Measurements from ENCODE around the gene ZNF85. TPM values are rescaled to one million over a fixed set of nuclear protein-coding genes. Genes with fewer than 3 reads are reported as not detected.

ZNF85 gene
- total and polyA plus RNA-seq, 2 experiments from 2014 or later, result 18.3 to 28.8 TPM

DNA sequence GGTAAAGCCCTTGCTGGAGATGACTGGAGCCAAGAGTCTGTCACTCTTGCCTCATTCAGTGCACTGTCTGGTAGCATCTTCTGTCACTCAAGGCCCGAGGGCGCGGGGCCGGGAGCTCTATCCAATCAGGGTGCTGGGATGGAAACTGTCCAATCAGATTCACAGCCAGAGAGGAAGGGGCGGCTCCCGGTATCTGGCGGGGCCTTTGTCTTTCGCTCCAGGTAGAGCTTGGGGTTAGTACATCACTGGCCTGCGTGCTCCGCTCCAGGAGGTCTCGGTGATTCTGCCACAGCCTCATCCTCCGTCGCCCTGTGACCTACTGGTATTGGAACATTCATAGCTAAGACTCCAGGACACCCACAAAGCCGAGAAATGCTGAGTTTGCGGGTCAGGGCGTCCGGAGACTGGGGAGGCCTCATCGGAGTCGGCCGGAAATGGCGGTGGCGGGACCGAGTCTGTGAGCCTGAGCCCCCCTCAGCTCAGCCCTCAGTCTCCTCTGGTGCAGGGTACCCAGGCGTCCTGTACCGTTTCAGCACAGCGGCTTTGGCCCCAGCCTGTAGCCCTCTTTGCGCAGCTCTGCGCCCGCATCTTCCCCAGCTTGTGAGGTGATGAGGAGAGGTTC is 76.8 kb downstream of the ZNF85 start:
- H3K9me3 Mint-ChIP-seq, result peaks cover 8% of the 10 kb centered on the region; the same call in 1 of the 3 replicates
- ATAC-seq, result peak; percentile 98
- H3K4me3 Mint-ChIP-seq, result peak overlapping the region; percentile 99
- peak; percentile 97 for TF ChIP-seq POLR2AphosphoS5 (IDR thresholded peaks at IDR 0.05; ENCODE audit: low read depth)
- no peak for TF ChIP-seq ZNF114 (CRISPR knock-in tag; IDR thresholded peaks at IDR 0.05)
- TF ChIP-seq CREB1 (CRISPR knock-in tag; IDR thresholded peaks at IDR 0.05; ENCODE audit: low read depth), result 0 out of 2 replicates have a peak, but pooled peaks have one; percentile 57
- no peak for TF ChIP-seq ZNF331 (CRISPR knock-in tag; IDR thresholded peaks at IDR 0.05; ENCODE audit: low read depth)
- TF ChIP-seq EZH2phosphoT487 (IDR thresholded peaks at IDR 0.05; ENCODE audit: unreplicated experiment), result no peak
- no peak for TF ChIP-seq EZH2 (IDR thresholded peaks at IDR 0.05; ENCODE audit: low read depth, unreplicated experiment)
- TF ChIP-seq, protein P1, sequence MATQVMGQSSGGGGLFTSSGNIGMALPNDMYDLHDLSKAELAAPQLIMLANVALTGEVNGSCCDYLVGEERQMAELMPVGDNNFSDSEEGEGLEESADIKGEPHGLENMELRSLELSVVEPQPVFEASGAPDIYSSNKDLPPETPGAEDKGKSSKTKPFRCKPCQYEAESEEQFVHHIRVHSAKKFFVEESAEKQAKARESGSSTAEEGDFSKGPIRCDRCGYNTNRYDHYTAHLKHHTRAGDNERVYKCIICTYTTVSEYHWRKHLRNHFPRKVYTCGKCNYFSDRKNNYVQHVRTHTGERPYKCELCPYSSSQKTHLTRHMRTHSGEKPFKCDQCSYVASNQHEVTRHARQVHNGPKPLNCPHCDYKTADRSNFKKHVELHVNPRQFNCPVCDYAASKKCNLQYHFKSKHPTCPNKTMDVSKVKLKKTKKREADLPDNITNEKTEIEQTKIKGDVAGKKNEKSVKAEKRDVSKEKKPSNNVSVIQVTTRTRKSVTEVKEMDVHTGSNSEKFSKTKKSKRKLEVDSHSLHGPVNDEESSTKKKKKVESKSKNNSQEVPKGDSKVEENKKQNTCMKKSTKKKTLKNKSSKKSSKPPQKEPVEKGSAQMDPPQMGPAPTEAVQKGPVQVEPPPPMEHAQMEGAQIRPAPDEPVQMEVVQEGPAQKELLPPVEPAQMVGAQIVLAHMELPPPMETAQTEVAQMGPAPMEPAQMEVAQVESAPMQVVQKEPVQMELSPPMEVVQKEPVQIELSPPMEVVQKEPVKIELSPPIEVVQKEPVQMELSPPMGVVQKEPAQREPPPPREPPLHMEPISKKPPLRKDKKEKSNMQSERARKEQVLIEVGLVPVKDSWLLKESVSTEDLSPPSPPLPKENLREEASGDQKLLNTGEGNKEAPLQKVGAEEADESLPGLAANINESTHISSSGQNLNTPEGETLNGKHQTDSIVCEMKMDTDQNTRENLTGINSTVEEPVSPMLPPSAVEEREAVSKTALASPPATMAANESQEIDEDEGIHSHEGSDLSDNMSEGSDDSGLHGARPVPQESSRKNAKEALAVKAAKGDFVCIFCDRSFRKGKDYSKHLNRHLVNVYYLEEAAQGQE (IDR thresholded peaks at IDR 0.05; ENCODE audit: unreplicated experiment), result no peak
- no peak for TF ChIP-seq STAT1 (IDR thresholded peaks at IDR 0.05; ENCODE audit: unreplicated experiment)
- H3K36me3 Mint-ChIP-seq (ENCODE audit: low read depth), result peaks cover 29% of the 10 kb centered on the region
- H3K36me3 ChIP-seq (ENCODE audit: insufficient read depth), result no peaks in the 10 kb centered on the region
- peaks cover 21% of the 10 kb centered on the region for H3K4me1 Mint-ChIP-seq
- DNase-seq (ENCODE audit: low spot score), result peak; percentile 98
- peak overlapping the region; percentile 84 for H3K4me2 ChIP-seq
- H3K4me1 ChIP-seq (ENCODE audit: insufficient read depth), result peaks cover 20% of the 10 kb centered on the region
- H4K20me1 ChIP-seq (replicated peaks; ENCODE audit: insufficient read depth), result no peaks in the 10 kb centered on the region
- no peak overlapping the region; the same call in 1 of the 2 replicates for H2AFZ ChIP-seq
- peak overlapping the region; percentile 70 for H3K4me3 ChIP-seq
- peaks cover 29% of the 10 kb centered on the region for H3K79me2 ChIP-seq (replicated peaks; ENCODE audit: insufficient read depth)
- no peaks in the 10 kb centered on the region for H3K9me2 ChIP-seq (ENCODE audit: insufficient read depth)
- no peaks in the 10 kb centered on the region for H3K27me3 ChIP-seq (ENCODE audit: insufficient read depth)
- H3K27ac Mint-ChIP-seq, result peak overlapping the region; percentile 99
- peak overlapping the region; percentile 69 for H3K27ac ChIP-seq (ENCODE audit: low read depth)
- H3F3A ChIP-seq (replicated peaks; ENCODE audit: low read depth), result no peaks in the 10 kb centered on the region
- peaks cover 11% of the 10 kb centered on the region for H3K27me3 Mint-ChIP-seq (ENCODE audit: insufficient read depth, low read depth, poor library complexity)

Other genes starting within 250 kb of the ZNF85 start
- 58.8 and 67.3 TPM in 2 replicates for gene ZNF66, start 146.9 kb upstream of the ZNF85 start, total RNA-seq (2014; rRNA removed; shearing (Covaris generic))
- 13.3 and 18.5 TPM in 2 replicates for gene ZNF66, start 146.9 kb upstream of the ZNF85 start, polyA plus RNA-seq (2016; fragmentation: Nextera tagmentation; extraction: Ambion mirVana)
- gene ZNF430, start 97.4 kb downstream of the ZNF85 start, total RNA-seq (2014; rRNA removed; shearing (Covaris generic)), result 14.3 and 20.0 TPM in 2 replicates
- 9.6 and 13.1 TPM in 2 replicates for gene ZNF430, start 97.4 kb downstream of the ZNF85 start, polyA plus RNA-seq (2016; fragmentation: Nextera tagmentation; extraction: Ambion mirVana)
- gene ZNF714, start 159.0 kb downstream of the ZNF85 start, total RNA-seq (2014; rRNA removed; shearing (Covaris generic)), result 51.5 and 83.2 TPM in 2 replicates
- 37.3 and 43.5 TPM in 2 replicates for gene ZNF714, start 159.0 kb downstream of the ZNF85 start, polyA plus RNA-seq (2016; fragmentation: Nextera tagmentation; extraction: Ambion mirVana)
- gene ZNF431, start 218.8 kb downstream of the ZNF85 start, total RNA-seq (2014; rRNA removed; shearing (Covaris generic)), result 47.5 and 48.4 TPM in 2 replicates
- gene ZNF431, start 218.8 kb downstream of the ZNF85 start, polyA plus RNA-seq (2016; fragmentation: Nextera tagmentation; extraction: Ambion mirVana), result 12.6 and 18.0 TPM in 2 replicates

Data from GM23338 (cell line).